Gastrocnemius medialis (tissue), 4 donors: Measurements from ENCODE around the gene PTPN20. TPM values are rescaled to one million over a fixed set of nuclear protein-coding genes. Genes with fewer than 3 reads are reported as not detected.

ENCODE experiments used
- ATAC-seq, 2 donors: fragments of 150-250 bp; one replicate each; pipeline ENCODE4 v1.9.1; 2016
- DNase-seq, 2 donors: peaks; one replicate each; pipeline ENCODE4 v3.0.0-alpha.2; 2019
- H3K27ac ChIP-seq, 4 donors: fragments of 200-600 bp; sonication (generic); 1 replicate in 1 of 4; 2 replicates in 3 of 4; pipeline ENCODE4 v1.5.1; 2016 to 2018; ENCODE audit warnings: mild to moderate bottlenecking in 2 of 4, moderate library complexity in 1 of 4
- H3K27me3 ChIP-seq, 3 donors: fragments of 200-600 bp; sonication (generic) in 2 of 3; 1 replicate in 1 of 3; 2 replicates in 2 of 3; pipeline versions ENCODE4 v1.5.1 to v1.6.0; 2016 to 2019; ENCODE audit warnings: mild to moderate bottlenecking in 1 of 3, moderate library complexity in 1 of 3
- H3K36me3 ChIP-seq, 2 donors: fragments of 200-600 bp; sonication (generic) in 1 of 2; one replicate each; pipeline ENCODE4 v1.5.1; 2017 to 2018
- H3K4me1 ChIP-seq, 2 donors: fragments of 200-600 bp; sonication (generic) in 1 of 2; one replicate each; pipeline ENCODE4 v1.5.1; 2016 to 2017; ENCODE audit warnings: mild to moderate bottlenecking in 2 of 2
- H3K4me3 ChIP-seq, 4 donors: fragments of 200-600 bp; sonication (generic) in 3 of 4; 1 replicate in 1 of 4; 2 replicates in 3 of 4; pipeline ENCODE4 v1.5.1; 2016 to 2019; ENCODE audit warnings: mild to moderate bottlenecking in 2 of 4
- H3K9me3 ChIP-seq, 3 donors: fragments of 200-600 bp; sonication (generic) in 2 of 3; 1 replicate in 1 of 3; 2 replicates in 2 of 3; pipeline ENCODE4 v1.5.1; 2016 to 2019
- CTCF ChIP-seq, 5 experiments: fragments of 450-650 bp in 3 of 5; fragments of 200-600 bp in 2 of 5; sonication (generic) in 2 of 5; IDR thresholded peaks in 4 of 5; conservative IDR thresholded peaks in 1 of 5; 1 replicate in 4 of 5; 2 replicates in 1 of 5; pipeline ENCODE4 v1.5.1; 2016 to 2019; ENCODE audit warnings: antibody characterized with exemption in 5 of 5, mild to moderate bottlenecking in 3 of 5, moderate library complexity in 3 of 5
- POLR2A ChIP-seq, 2 donors: fragments of 450-650 bp; IDR thresholded peaks; one replicate each; pipeline ENCODE4 v1.6.1; 2017; ENCODE audit warnings: antibody characterized with exemption in 2 of 2, mild to moderate bottlenecking in 2 of 2, moderate library complexity in 2 of 2
- in situ Hi-C, 4 donors: fragments of 200-750 bp; cut with MboI; loops; one replicate each; pipeline versions ENCODE4 v1.15.0 to v1.8.0; 2017; ENCODE audit warnings: low sequenced_read_pairs in 4 of 4
- intact Hi-C: fragments of 100-400 bp; cut with DNase I; formaldehyde crosslinking; loops from one replicate; pipeline ENCODE4 v1.15.1; 2023; ENCODE audit warnings: low total_unique reads
- total RNA-seq, 4 donors: library from RNA; depleted of rRNA; stranded (reverse); fragments of >200 nt; gene quantifications; one replicate each; pipeline versions ENCODE4 v1.1.0 to v1.2.3, GENCODE V29; 2016

The PTPN20 gene
- total RNA-seq, 4 donors from 2014 or later: 0.84 to 6.1 (median 5.1) TPM

DNA sequence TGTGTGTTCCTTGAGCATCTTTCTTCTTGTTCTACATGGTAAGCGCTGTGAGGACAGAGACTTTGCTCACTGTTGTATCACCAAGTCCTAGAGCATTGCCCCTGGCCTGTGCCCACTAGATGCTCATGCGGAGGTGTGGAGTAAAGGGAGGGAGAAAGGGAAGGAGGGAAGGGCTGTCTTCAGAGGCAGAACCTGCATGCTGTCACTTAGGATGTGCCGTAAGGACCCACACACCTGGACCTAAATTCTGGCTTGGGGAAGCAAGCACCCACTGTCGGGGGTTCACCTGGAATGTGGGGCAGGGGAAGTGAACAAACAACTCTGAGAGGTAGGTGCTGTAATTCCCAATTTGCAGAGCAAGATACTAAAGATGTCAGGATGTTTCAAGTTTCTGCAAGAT is 129.5 kb downstream of the PTPN20 start:
- no peak for ATAC-seq
- TF ChIP-seq POLR2A (IDR thresholded peaks at IDR 0.05) (no peak), CTCF (IDR thresholded peaks at IDR 0.05 in 4 of 5, conservative IDR thresholded peaks at IDR 0.05 in 1 of 5) (no peak)
- Histone ChIP-seq H3K9me3 (no peaks in the 10 kb centered on the region), H3K27me3 (no peaks in the 10 kb centered on the region), H3K27ac (no peak overlapping the region), H3K4me1 (no peaks in the 10 kb centered on the region), H3K36me3 (no peaks in the 10 kb centered on the region), H3K4me3 (no peak overlapping the region)
- DNase-seq: no peak
- in situ Hi-C loops (no loop called here), intact Hi-C loops (no loop called here)

DNA sequence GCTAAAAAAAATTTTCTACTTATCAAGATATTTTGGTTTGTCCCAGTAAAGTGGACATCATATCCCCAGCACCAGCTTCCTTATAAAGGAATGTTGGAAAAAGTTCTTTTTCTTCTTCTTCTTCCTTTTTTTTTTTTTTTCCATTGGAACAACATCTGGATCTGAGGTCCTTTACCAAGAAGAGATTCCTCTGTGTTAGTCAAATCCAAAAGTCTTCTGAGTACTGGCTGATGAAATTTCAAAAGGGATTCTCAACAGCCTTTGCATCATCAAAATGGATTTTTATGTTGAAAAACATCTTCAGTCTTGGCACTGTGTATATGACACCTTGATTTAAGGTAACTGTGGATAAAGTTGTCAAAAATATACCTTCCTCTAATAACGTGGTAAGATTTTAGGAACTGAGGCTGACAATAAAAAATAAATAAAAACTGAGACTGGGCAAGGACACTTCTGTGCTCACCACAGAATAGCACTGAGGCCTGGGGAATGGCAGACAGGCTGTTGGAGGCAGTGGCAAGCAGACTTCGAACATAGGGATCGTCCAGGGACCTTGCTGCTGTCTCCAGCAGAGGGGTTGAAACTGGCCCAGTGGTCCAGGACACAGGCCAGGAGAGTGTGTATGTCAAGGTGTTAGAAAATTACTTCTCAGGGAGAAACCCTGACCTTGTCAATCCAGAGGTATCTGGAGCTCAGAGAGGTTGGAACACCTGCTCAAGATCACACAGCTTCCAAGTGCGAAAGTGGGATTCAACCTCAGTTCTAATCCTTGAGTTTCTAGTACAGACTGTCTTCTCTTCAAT is 130.4 kb downstream of the PTPN20 start:
- H3K4me3 ChIP-seq: no peak overlapping the region
- H3K27me3 ChIP-seq: no peaks in the 10 kb centered on the region
- H3K9me3 ChIP-seq: no peaks in the 10 kb centered on the region
- DNase-seq (no peak), ATAC-seq (peak; percentile 53 to 66)
- in situ Hi-C loops: no loop called here
- no peaks in the 10 kb centered on the region for H3K4me1 ChIP-seq
- intact Hi-C loops: no loop called here
- peak overlapping the region in 3 of 4 donors; percentile 35 to 52 (median 36) for H3K27ac ChIP-seq
- no peak for TF ChIP-seq POLR2A (IDR thresholded peaks at IDR 0.05)
- TF ChIP-seq CTCF (IDR thresholded peaks at IDR 0.05 in 4 of 5, conservative IDR thresholded peaks at IDR 0.05 in 1 of 5): no peak
- no peaks in the 10 kb centered on the region for H3K36me3 ChIP-seq

- no peaks in the 10 kb centered on the region for H3K36me3 ChIP-seq
- intact Hi-C loops (no loop called here), in situ Hi-C loops (no loop called here)
- peak overlapping the region in 1 of 4 donors; percentile 36 for H3K27ac ChIP-seq
- ATAC-seq: no peak
- no peak for DNase-seq
- TF ChIP-seq POLR2A (IDR thresholded peaks at IDR 0.05) (no peak), CTCF (IDR thresholded peaks at IDR 0.05 in 4 of 5, conservative IDR thresholded peaks at IDR 0.05 in 1 of 5) (no peak)
- H3K4me3 ChIP-seq: no peak overlapping the region
- no peaks in the 10 kb centered on the region for H3K9me3 ChIP-seq
- H3K4me1 ChIP-seq: no peaks in the 10 kb centered on the region
- H3K27me3 ChIP-seq: no peaks in the 10 kb centered on the region
Observed at GRCh38 chr10:47042199-47042473, 130.9 kb downstream of the PTPN20 start.

GRCh38 chr10:47042780-47043750 is 131.8 kb downstream of the PTPN20 start:
- H3K27ac ChIP-seq: no peak overlapping the region
- no peak overlapping the region for H3K4me3 ChIP-seq
- TF ChIP-seq CTCF (IDR thresholded peaks at IDR 0.05 in 4 of 5, conservative IDR thresholded peaks at IDR 0.05 in 1 of 5) (no peak), POLR2A (IDR thresholded peaks at IDR 0.05) (no peak)
- H3K4me1 ChIP-seq: peaks cover 0 to 4% of the 10 kb centered on the region in 2 donors
- in situ Hi-C loops: no loop called here
- intact Hi-C loops: no loop called here
- H3K9me3 ChIP-seq: no peaks in the 10 kb centered on the region
- H3K36me3 ChIP-seq: no peaks in the 10 kb centered on the region
- H3K27me3 ChIP-seq: no peaks in the 10 kb centered on the region
- no peak for ATAC-seq
- no peak for DNase-seq
